ENCODE data around the gene CDKN2AIPNL. TPM values are rescaled to one million over a fixed set of nuclear protein-coding genes. Genes with fewer than 3 reads are reported as not detected.

The CDKN2AIPNL gene
- polyA plus RNA-seq, 1 of the 3 experiments (the other 2 are of a cell fraction): 23.3 TPM

- WGBS (ENCODE audit: low lambda C conversion rate): 41% methylated on average over 4 of the region's 4 CpGs
- Histone ChIP-seq H3K79me2 (ENCODE audit: insufficient read depth) (peaks cover 30% of the 10 kb centered on the region), H2AFZ (ENCODE audit: low read depth) (peak overlapping the region; percentile 91; the same call in 1 of the 2 replicates), H3K9ac (peak overlapping the region; percentile 87), H3K4me1 (ENCODE audit: control insufficient read depth in 1 of 2, insufficient read depth in 2 of 2, low read depth in 1 of 2, low read length in 1 of 2) (peaks cover 0 to 14% of the 10 kb centered on the region in 2 experiments; a peak in 2 of 4 replicates), H3K27me3 (ENCODE audit: insufficient read depth) (no peaks in the 10 kb centered on the region), H3K27ac (ENCODE audit: low read depth in 2 of 2, low read length in 1 of 2) (0 out of 4 replicates have a peak overlapping the region, but pooled peaks of 1 of the 2 experiments have one; percentile 14), H4K20me1 (ENCODE audit: insufficient read depth) (no peaks in the 10 kb centered on the region), H3K36me3 (replicated peaks in 1 of 2; ENCODE audit: control insufficient read depth in 1 of 2, insufficient read depth in 2 of 2, low read length in 1 of 2) (peaks cover 2 to 5% of the 10 kb centered on the region in 2 experiments), H3K9me2 (no peaks in the 10 kb centered on the region), H3F3A (replicated peaks; ENCODE audit: insufficient read depth) (peaks cover 2% of the 10 kb centered on the region), H3K4me2 (peak overlapping the region; percentile 98), H3K4me3 (ENCODE audit: low read depth in 2 of 2, low read length in 1 of 2) (peak overlapping the region; percentile 65 to 99), H3K9me3 (no peaks in the 10 kb centered on the region)
- DNase-seq: no peak
- no peak for TF ChIP-seq FOXJ3 (CRISPR knock-in tag; IDR thresholded peaks at IDR 0.05)
- no peak for TF ChIP-seq PBX3 (IDR thresholded peaks at IDR 0.05)
- no peak for TF ChIP-seq MAX (IDR thresholded peaks at IDR 0.05; ENCODE audit: low read depth)
- no peak for TF ChIP-seq NRF1 (IDR thresholded peaks at IDR 0.05; ENCODE audit: low read depth, low read length)
- ChIA-PET POLR2A (interaction anchor here (0.7 to 2.0 kb wide), 9 partner anchors 39 to 170 kb away, joined by 3 to 8 read pairs (median 7); partner anchors contain the start of genes JADE2 and UBE2B), CTCF (interaction anchor here (0.7 to 7.7 kb wide), 34 partner anchors 10 to 330 kb away, joined by 3 to 61 read pairs (median 5); partner anchors contain the start of gene JADE2)
These were observed 859 bp downstream of the CDKN2AIPNL start for GRCh38 chr5:134410822-134411221.

GRCh38 chr5:134409321-134409720, 2.4 kb downstream of the CDKN2AIPNL start:
- no peak for DNase-seq
- ChIA-PET CTCF (interaction anchor here (0.8 to 7.7 kb wide), 3 partner anchors 19 to 178 kb away, joined by 3 to 61 read pairs (median 8); no protein-coding TSS in a partner anchor), POLR2A (interaction anchor here (0.7 to 0.9 kb wide), 2 partner anchors 12 to 140 kb away, joined by 3 to 4 read pairs; no protein-coding TSS in a partner anchor)
- Histone ChIP-seq H3F3A (replicated peaks; ENCODE audit: insufficient read depth) (peaks cover 5% of the 10 kb centered on the region), H3K9me3 (no peaks in the 10 kb centered on the region), H4K20me1 (ENCODE audit: insufficient read depth) (no peaks in the 10 kb centered on the region), H3K4me1 (ENCODE audit: control insufficient read depth in 1 of 2, insufficient read depth in 2 of 2, low read depth in 1 of 2, low read length in 1 of 2) (peaks cover 0 to 14% of the 10 kb centered on the region in 2 experiments; a peak in 2 of 4 replicates), H3K4me3 (ENCODE audit: low read depth in 2 of 2, low read length in 1 of 2) (no peak overlapping the region), H3K79me2 (ENCODE audit: insufficient read depth) (peaks cover 30% of the 10 kb centered on the region), H3K4me2 (no peak overlapping the region), H3K9me2 (no peaks in the 10 kb centered on the region), H3K36me3 (replicated peaks in 1 of 2; ENCODE audit: control insufficient read depth in 1 of 2, insufficient read depth in 2 of 2, low read length in 1 of 2) (peaks cover 2 to 8% of the 10 kb centered on the region in 2 experiments), H2AFZ (ENCODE audit: low read depth) (no peak overlapping the region), H3K9ac (no peak overlapping the region), H3K27me3 (ENCODE audit: insufficient read depth) (no peaks in the 10 kb centered on the region), H3K27ac (ENCODE audit: low read depth in 2 of 2, low read length in 1 of 2) (no peak overlapping the region)
- TF ChIP-seq MAX (IDR thresholded peaks at IDR 0.05; ENCODE audit: low read depth): no peak
- no peak for TF ChIP-seq SMC3 (IDR thresholded peaks at IDR 0.05; ENCODE audit: low read depth, low read length)
- no peak for TF ChIP-seq ELF1 (IDR thresholded peaks at IDR 0.05)
- no peak for TF ChIP-seq RAD21 (IDR thresholded peaks at IDR 0.05; ENCODE audit: low read length)
- no peak for TF ChIP-seq REST (IDR thresholded peaks at IDR 0.05; ENCODE audit: low read depth, low read length)
- no peak for TF ChIP-seq YY1 (IDR thresholded peaks at IDR 0.05; ENCODE audit: low read depth)
- no peak for TF ChIP-seq MXI1 (IDR thresholded peaks at IDR 0.05; ENCODE audit: low read depth, low read length)
- TF ChIP-seq CTCF (IDR thresholded peaks at IDR 0.05): no peak
- no peak for TF ChIP-seq RFX5 (IDR thresholded peaks at IDR 0.05; ENCODE audit: low read length)
- TF ChIP-seq USF2 (IDR thresholded peaks at IDR 0.05; ENCODE audit: borderline replicate concordance, low read depth, low read length): no peak
- no peak for TF ChIP-seq EP300 (IDR thresholded peaks at IDR 0.05; ENCODE audit: borderline replicate concordance in 1 of 2, low read depth in 1 of 2, low read length in 1 of 2)
- no peak for TF ChIP-seq IRF3 (IDR thresholded peaks at IDR 0.05; ENCODE audit: low read depth, low read length)
- no peak for TF ChIP-seq RCOR1 (IDR thresholded peaks at IDR 0.05; ENCODE audit: low read length)
- 60% methylated on average over 6 of the region's 6 CpGs for WGBS (ENCODE audit: low lambda C conversion rate)

Data from SK-N-SH (cell line).